ENCODE measurements around the gene PIP5K1A.
"Not testable (repeated sequence)": the region's sequence is repeated elsewhere in the genome, so short reads cannot be mapped to it uniquely, and the experiment has no call there.

PIP5K1A gene

DNA sequence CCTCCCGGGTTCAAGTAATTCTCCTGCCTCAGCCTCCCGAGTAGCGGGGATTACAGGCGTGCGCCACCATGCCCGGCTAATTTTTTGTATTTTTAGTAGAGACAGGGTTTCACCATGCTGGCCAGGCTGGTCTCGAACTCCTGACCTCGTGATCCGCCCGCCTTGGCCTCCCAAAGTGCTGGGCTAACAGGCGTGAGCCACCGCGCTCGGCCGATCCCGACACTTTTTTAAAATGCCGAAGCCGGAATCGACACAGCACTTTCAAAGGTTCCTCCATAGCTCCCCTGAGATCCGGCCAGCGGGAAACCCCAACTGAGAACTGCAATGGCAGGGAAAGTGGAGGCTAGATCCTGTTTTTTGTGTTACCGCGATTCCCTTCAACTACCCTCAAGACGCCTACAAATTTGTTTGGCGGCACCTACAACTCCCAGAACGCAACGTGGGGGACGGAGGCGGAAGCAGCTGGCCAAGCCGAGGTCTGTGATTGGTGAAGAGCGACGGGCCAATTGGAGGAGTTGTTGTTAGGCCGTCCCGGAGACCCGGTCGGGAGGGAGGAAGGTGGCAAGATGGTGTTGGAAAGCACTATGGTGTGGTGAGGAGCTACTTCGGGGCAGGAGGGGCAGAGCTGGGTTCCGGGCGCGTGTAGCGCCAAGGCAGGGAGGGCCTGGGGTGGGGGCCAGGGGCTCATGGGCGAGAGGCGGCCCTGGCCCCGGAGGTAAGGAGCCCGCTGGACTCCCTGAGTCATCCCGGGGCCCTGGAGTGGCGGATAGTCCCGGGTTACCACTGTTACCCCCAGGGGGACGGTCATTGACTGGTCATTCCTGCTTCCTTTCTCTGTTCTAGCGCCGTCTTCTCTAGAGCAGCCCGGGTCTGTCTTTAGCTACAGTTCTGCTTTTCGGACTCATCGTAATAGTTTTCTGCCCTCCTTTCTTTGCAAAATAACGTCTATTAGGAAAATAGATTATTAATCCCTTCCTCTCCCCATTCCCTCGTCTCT is 56.2 kb downstream of the PIP5K1A start, which contains the start of gene PSMD4:
Gene PSMD4, plus strand, starts transcription at position 518 of the 997 bp plus-strand sequence. Its CDS starts 49 bp downstream, at position 567.
- DNase-seq = peak; percentile 95

DNA sequence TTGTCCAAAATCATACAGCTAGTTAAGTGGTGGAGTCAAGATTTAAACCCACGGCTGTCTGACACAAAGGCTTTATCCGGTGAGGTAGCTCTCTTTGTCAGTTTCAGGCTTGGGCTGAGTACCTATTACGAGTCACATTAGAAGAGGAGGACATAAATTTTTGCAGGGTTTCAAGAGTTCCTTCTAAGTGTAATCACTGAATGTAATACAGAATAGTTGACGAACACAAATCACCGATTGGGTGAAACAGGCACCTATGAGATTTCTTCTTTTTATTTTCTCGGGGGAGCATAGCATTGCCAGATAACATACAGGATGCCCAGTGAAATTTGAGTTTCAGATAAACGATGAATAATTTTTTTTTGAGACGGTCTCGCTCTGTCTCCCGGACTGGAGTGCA is 57.0 kb downstream of the PIP5K1A start:
- DNase-seq = no peak

DNA sequence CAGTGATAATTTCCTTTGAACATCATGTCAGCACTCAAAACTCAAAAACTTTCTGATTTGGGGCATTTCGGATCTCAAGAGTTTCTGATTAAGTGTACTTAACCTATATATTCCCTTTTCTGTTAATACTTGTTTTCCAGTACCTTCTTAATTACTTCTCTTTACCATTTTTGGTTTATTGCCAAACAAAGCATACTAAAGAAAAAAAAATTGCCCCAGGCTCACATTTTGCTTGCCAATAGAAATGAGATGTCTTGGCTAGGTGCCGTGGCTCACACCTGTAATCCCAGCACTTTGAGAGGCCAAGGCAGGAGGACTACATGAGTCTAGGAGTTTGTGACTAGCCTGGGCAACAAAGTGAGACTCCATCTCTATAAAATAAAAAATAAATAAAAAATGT is 61.0 kb downstream of the PIP5K1A start:
- DNase-seq = no peak

DNA sequence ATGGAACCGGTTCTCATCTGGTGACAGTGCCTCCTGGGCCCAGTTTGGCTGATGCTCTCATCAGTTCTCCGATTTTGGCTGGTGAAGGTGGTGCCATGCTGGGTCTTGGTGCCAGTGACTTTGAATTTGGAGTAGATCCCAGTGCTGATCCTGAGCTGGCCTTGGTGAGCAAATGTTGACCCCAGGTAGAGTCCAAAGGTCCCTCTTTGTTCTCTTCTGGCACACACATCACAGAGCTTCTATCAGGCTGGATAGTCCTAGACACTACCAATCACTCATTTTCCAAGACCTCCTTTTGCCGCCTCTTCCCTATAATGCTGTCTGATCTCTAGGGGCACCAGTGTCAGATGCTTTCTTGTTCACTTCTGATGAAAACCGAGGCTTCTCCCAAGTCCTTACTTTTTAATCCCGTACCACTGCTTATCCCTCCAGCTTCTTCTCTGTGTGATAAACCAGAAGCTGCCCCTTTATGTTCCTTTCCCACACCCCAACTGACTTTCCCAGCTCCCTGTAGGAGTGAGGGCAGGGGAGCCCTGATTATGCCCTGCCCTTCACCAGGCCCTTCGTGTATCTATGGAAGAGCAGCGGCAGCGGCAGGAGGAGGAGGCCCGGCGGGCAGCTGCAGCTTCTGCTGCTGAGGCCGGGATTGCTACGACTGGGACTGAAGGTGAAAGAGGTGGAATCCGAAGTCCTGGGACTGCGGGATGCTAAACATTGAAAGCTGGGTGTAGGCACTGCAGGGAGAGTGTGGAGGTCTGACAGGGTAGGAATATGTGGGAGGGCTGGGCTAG is 67.3 kb downstream of the PIP5K1A start:
- no peak for DNase-seq

DNA sequence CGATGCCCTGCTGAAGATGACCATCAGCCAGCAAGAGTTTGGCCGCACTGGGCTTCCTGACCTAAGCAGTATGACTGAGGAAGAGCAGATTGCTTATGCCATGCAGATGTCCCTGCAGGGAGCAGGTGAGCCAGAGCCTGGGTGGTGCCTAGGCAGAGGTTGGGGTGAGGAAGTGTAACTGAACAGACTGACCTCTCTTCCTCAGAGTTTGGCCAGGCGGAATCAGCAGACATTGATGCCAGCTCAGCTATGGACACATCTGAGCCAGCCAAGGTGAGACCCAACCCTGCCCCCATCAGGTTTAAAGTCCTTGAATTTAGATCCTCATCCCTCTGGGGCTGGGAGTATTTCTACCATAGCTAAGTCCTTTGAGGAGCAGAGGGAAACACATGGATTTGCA is 68.0 kb downstream of the PIP5K1A start:
- DNase-seq = no peak

DNA sequence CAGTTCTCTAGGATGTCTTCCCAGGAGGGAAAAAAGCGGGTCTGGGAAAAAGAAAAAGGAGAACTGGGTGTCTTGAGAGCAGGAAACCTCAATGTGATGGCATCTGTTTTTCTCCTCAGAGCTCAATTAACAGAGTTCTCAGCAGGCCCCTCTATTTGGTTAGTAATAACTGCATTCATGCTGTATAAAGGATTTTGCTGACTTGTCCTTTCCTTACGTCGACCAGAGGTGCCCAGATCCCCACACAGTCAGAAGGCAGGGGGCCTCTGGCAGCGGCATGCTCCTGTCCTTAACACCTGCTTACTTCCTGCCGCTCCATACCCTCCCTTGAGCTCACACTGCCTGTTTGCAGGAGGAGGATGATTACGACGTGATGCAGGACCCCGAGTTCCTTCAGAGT is 68.5 kb downstream of the PIP5K1A start:
- no peak for DNase-seq

DNA sequence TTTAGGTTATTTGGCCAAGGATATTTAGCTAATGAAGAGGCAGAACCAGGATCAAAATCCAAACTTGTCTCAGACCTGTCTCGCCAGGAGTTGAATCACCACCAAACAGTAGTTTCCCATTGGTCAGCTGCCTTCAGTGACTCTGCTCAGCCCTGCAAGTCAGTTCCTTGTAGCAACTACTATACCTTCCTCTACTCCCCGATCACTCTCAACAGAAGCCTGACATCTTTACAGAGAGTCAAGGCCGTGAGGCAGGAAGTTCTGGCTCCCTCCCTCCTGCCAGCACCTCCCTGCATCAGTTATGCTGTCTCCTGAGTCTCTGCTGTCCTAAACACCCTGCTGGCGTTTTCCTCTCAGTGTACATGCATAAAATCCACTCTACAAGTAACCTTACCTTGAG is 69.4 kb downstream of the PIP5K1A start:
- DNase-seq = no peak

DNA sequence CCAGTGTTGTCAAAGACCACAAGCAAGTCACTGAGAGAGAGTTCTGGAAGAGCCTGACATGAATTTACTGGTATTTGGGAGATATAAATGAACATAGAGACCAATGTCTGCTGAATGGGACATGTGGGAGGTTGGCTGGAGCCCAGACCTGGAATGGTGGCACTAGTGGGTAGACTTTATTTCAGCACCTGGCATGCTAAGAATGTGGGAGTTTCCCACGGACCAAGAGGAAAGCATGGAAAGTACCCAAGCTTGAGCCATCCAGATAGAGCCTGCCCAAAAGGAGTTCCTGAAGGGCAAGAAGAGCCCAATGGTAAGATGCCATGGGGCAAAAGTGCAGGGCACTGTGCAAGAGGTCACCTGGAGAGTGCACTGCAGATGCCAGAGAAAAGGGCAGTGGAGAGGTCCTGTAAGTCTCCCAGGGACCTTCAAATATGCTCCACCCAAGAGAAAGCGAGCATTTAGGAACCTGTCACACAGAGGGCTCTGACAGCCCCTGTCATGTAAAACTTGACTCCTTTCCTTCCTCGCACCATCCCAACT is 75.6 kb downstream of the PIP5K1A start:
- no peak for DNase-seq

DNA sequence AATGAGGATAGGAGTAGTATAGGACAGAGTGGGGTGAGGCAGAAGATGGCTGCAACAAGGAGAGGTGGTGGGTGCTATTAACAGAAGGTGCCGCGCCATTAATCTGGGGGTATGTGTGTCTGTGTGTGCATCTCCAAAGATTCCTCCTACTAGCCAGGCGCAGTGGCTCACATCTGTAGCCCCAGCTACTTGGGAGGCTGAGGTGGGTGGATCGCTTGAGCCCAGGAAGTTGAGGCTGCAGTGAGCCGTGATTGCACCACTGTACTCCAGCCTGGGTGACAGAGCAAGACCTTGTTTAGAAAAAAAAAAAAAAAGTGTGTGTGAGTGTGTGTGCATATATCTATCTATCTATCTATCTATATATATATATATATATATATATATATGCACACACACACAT is 77.0 kb downstream of the PIP5K1A start:
- not testable (repeated sequence) for DNase-seq

DNA sequence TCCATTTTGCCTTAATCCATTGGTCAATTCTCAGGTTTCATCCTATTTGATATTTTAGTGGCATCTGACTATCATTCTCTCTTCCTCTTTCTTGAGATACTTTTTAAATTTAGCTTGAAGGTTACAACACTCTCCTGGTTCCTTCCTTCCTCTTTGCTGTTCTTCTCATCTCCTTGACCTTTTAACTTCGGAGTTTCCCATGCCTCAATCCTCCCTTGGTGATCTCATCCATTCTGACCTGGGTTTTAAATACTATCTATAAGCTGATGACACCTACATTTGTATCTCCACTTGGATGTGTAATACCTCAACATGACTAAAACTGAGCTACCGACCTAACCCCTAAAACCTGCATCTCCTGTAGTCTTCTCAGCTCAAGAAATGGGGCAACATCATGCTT is 78.9 kb downstream of the PIP5K1A start:
- DNase-seq = no peak

DNA sequence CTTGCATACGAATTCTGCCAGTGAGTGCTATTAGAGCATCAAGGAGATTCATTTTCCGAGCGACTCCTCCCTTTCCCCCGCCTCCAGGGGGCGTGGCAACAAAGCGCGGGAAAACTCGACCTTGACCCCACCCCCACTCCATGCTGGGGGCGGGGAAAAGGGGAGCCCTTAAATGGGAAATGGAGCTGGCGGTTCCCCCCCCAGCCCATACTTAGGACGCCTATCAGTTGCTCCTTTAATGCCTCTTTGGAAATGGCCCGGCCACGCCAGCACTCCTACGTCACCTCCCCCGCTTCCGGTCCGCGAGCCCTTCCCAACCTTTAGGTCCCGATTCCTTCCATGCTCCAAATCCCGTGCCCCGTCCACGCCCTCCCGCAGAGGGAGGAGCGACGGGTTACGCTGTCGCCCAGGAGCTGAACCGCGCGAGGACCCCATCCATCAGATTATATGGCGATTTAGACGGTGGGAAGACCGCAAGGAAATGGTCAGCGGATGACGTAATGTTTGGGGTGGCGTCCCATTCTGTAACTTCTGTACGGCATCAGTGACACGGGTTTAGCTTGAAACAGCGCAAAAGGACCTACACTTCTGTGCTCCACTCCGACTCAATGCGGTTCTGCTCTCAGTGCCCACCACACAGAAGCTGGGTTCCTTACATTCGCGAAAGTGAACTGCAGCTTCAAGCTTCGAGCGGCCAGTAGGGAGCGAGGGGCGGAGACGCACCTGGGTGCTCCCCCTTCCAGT is 83.0 kb downstream of the PIP5K1A start:
- DNase-seq = peak; percentile 98

DNA sequence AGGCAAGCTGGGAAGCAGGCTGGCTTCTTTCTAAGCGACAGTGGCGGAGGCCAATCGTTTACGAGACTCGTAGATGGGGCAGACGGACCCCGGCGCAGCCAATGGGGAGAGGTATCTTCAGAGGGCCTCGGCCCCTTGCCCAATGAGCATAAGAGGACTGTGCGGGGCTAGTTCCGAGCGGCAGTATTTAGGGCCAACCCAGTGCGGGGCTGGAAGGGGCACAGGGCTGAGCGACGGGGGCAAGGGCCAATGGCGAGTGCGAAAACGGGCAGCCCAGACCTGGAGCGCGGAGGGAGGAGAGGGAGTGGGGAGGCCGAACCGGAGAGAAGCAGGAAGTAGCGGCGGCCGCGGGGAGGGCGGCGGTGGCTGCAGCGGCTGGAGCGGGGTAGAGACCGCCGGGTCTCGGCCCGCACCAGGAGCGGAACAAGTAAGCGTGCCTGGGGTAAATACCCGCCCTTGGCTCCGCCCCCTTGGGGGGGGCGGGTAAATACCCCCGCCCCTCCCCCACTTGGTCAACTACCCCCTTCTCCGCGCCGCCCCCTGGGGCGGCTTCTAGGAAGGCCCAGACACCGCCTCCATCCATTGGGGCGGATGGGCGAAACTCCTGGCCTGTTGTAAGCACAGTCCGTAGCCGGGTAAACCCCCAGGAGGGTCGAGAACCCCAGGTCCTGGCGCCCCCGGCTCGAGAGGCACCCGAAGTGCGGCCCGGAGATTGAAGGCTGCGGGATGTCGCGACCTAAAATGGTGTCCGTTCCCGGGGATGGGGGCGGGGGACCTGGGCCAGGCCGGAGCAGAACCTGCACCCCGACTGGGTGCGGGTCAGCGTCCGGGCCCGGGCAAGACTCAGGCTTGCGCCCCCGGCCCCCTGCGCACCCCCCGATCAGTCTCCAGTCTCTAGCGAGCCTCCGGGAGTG is 83.9 kb downstream of the PIP5K1A start, which contains the start of gene ZNF687:
Gene ZNF687, plus strand, starts transcription at position 331 of the 914 bp plus-strand sequence. CDS start 3,993 bp downstream, outside the sequence.
- DNase-seq = peak; percentile 99

DNA sequence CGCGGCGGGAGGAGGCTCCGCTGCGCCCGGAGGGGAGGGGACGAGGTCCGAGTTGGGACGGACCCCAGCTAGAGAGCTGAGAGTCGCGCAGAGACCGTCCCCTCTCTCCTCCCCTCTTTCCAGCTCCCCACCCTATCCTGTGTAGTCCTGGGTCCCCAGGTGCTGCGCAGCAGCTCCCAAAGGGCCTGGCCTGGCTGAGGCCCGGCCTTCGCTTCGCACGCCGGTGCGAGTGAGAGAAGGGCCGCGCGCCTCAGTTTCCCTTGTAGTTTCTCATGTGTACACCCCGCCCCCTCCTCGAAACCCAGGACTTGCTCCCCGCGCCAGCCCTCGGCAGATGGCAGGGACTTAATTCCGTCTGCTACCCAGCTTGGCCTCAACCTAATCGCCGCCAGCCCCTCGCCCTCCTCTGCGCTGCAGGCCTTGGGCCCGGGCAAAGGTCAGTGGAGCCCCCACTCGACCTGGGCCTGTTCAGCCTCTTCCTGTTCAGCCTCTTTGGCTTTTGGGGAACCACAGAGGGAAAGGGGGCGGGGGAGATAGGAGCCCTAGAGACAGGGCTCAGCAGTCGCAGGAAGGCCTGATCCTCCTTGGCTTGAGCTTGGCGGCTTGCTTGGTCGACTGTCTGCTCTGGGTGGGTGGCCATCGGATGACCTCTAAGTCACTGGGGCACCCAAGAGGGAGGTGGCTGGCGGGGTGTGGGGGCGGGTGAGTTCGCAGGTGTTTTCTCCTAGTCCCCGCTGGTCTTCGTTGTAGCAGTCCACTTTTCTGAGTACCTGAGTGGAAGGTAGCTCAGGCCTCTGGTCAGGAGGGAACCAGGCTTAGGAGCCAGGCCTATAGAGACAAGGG is 84.8 kb downstream of the PIP5K1A start:
- no peak for DNase-seq

DNA sequence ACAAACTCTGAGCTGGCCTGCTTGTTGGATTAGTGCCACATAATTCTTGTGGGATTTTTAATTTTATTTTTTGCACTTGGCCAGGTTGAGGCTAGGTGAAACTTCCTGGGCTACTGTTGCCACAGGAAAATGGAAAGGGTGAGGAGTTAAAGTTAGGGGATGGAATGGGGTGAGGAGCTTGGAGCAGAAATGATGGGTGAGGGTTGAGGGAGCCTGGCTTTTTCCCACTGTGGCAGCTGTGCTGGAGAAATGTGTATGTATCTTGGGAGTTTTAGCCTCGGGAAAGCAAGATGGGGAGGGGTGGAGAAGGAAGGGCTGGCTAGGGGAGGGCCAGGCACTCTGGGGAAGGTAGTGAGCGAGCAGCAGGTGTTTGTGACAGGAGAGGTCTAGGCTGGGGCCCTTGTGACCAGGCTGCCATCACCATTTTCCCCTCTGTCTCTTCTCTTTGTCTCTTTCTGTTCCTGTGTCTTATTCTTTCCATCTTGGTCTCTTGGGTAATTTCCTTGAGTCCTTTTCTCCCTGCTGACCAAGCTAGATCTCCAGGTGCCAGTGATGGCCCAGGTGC is 85.7 kb downstream of the PIP5K1A start:
- no peak for DNase-seq

DNA sequence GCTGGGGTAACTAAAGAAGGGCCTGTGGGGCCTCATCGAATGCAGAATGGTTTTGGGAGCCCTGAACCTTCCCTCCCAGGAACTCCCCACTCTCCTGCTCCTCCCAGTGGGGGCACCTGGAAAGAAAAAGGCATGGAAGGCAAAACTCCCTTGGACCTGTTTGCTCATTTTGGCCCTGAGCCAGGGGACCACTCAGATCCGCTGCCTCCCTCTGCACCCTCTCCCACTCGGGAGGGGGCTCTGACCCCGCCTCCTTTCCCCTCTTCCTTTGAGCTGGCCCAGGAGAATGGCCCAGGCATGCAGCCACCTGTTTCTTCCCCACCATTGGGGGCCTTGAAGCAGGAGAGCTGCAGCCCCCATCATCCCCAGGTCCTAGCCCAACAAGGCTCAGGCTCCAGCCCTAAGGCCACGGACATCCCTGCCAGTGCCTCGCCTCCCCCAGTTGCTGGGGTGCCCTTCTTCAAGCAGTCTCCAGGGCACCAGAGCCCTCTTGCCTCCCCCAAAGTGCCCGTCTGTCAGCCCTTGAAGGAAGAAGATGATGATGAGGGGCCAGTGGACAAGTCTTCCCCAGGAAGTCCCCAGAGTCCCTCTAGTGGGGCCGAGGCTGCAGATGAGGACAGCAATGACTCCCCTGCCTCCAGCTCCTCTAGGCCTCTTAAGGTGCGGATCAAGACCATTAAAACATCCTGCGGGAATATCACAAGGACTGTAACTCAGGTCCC is 88.4 kb downstream of the PIP5K1A start:
- no peak for DNase-seq

DNA sequence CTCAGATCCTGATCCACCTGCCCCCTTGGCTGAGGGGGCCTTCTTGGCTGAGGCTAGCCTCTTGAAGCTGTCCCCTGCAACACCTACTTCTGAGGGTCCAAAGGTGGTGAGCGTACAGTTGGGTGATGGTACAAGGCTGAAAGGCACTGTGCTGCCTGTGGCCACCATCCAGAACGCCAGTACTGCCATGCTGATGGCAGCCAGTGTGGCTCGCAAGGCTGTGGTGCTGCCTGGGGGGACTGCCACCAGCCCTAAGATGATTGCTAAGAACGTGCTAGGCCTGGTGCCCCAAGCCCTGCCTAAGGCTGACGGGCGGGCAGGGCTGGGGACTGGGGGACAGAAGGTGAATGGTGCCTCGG is 89.0 kb downstream of the PIP5K1A start:
- no peak for DNase-seq

DNA sequence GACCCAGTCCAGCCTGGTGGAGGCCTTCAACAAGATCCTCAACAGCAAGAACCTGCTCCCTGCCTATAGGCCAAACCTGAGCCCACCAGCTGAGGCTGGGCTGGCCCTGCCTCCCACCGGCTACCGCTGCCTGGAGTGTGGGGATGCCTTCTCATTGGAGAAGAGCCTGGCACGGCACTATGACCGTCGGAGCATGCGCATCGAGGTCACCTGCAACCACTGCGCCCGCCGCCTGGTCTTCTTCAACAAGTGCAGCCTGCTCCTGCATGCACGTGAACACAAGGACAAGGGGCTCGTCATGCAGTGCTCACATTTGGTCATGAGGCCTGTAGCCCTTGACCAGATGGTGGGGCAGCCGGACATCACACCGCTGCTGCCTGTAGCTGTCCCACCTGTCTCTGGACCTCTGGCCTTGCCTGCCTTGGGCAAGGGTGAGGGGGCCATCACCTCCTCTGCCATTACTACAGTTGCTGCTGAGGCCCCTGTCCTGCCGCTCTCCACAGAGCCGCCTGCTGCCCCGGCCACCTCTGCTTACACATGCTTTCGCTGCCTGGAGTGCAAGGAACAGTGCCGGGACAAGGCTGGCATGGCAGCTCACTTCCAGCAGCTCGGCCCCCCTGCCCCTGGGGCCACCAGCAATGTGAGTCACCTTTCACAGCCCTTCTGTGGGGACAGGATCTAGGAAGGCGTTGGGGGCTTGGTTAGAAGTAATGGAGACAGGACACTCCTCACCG is 89.6 kb downstream of the PIP5K1A start:
- no peak for DNase-seq

DNA sequence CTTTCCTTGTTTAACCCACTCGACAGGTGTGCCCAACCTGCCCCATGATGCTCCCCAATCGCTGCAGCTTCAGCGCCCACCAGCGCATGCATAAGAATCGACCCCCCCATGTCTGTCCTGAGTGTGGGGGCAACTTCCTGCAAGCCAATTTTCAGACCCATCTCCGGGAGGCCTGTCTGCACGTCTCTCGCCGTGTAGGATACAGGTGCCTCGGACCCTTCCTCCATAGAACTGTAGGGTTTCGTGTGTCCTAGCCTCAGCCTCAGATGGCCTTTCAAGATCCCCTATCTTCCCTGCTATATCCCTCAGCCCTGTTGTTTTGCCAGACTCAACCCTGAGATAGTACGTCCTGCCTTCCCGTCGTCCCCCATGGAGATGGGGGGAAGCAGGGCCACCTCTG is 90.2 kb downstream of the PIP5K1A start:
- DNase-seq = no peak

Data from NCI-H2107 (cell line).